HG03354 (cell line): Measurements from ENCODE around the gene SYCP2.

Source experiments
- ATAC-seq: cut with Tn5 transposase; IDR thresholded peaks from one replicate; pipeline ENCODE4 v1.9.1; 2021; ENCODE audit warnings: mild to moderate bottlenecking; ENCODE audit not compliant: unreplicated experiment, poor library complexity, severe bottlenecking

Gene SYCP2

DNA sequence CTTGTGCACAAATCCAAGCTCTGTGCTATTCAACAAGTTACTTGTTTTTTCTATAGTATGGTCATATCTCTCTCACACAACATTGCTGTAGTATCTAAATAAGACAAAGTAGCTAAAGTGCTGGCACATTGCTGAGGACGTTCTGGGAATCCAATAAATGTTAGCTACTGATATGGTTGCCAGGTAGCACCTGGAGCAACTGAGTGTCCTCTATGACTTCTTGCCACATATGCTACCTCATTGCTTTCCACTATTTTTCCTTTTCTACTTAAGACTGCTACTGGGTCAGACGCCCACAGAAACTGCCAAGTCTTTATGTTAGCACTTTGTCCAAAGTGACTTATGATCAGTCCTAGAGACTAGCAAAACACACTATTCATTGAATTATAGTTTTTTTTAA is 85.3 kb downstream of the SYCP2 start:
- ATAC-seq, result no peak

DNA sequence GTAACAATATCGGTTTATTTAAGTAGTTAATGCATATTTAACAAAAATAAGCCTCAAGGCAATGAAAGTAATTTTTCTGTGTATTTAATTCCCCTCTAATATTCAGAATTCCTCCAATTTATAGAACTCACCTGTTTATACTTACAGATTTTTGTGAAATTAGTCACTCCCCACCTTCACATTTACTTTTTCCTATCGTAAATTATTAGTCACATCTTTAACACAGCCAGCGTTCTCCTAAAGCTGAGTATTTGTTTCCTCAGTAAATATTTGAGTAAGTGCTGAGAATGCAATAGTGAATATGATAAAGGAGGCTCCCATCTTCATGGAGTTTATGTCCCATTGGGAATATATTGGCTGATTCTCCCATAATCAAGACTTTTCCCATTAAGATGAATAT is 88.0 kb downstream of the SYCP2 start:
- ATAC-seq, result no peak

DNA sequence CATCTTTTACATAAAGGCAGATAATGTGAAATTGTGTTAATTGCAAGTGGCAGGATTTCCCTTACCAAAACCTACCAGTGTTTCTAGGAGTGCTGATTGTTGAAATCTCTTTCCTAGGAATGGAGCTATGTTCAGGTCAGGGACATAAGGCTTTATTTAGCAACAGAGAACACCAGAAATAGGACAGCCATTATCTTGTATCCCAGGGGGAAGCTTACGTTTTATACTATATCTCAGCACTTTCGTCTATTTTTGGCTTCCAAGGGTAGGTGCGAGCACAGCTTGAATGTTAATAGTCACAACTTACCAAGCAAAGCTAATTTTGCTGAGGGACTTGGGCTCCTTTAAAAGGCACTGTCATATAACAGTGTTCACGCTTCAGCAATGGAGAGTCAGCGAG is 94.0 kb downstream of the SYCP2 start:
- ATAC-seq, result no peak

DNA sequence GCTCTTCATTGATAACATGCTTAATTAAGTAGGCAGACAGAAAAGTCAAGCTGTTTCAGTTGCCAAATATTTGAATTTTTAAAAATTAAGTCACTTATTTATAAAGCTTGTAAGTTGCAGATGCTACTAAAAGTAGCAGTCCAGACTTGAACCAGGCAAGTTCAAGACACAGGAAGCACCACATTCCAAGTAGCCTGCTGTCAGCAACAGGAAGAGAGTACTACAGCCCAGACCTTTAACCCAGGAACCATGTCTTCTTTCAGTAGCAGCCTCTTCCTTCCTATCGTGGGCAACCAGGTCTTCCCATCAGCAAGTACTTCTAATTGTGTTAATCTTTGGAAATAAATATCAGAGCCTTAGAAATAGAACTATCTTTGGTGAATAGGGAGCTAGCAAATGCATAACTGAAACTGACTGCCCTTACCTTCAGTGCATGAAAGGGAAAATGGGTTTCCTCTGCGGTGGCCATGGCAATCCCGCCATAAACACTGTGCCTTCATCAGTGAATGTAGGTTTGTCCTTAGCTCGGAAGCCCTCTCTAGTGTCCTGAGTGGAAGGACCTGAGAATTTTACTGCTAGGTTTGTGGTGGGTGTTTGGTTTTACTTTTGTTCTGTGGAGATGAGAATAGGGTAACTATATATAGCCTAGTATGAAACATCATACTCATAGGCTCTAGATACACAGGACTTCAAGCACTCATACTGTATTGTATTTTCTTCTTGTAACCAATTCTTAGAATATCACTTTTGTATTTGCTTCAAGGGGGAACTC is 95.6 kb downstream of the SYCP2 start:
- peak; percentile 59 for ATAC-seq

DNA sequence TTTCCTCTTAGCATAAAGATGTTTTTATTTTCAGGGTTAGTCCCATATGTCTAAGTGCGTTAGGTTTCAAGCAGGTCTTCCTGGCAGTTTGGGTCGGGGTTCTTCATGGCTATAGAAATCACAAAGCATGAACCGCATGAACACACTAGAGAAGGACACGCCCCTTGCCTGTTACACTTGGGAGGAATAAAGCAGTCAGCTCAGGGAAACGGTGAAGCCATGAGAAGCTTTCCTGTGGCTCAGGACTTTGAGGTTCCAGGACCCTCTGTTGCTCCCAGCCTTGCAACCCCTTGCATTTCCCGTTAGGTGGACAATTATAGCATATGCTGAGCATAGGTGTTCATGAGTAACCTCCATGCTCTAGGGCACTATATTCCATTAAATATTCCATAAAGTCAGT is 96.7 kb downstream of the SYCP2 start:
- no peak for ATAC-seq

DNA sequence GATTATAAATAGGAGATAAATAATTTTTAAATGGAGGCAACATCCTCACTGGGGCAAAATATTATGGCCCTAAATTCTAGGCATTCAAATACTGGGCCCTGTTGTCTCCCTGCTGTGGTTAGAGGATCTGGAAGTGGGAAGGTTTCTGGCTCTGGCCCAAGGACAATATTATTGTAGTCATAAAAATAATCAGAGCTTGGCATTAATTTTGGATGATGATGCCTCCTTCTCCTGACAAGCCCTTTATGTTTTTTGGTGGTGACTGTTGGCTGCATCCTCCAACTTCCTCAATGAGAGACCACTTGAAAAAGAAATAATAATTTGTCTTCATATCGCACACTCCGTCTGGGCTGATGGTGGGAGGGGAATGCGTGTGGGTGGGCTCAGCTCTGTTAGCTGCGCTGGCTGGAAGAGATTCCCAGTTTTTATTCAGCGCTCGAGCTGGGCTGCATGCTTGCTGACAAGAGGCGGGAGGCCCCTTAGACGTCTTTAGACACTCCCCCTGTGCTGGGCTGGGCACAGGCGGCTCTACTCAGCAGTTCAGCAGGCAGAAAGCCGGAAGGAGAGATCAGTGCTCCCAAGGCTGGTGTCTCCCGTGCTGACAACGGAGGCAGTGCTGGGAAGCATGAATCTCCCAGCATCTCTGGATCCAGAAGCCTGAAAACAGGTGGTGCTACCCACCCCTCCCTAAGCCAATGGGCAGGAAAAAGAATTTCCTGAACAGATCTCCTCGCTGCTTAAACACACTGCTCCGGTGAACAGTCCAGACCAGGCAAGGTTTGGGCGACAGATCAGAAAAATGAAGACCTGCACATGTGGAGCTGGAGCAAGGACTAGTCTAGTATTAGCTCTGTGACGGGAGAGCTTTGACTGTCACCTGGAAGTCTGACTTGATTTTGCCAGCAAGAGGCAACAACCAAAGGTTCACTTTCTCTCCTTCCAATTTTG is 97.7 kb downstream of the SYCP2 start:
- no peak for ATAC-seq

DNA sequence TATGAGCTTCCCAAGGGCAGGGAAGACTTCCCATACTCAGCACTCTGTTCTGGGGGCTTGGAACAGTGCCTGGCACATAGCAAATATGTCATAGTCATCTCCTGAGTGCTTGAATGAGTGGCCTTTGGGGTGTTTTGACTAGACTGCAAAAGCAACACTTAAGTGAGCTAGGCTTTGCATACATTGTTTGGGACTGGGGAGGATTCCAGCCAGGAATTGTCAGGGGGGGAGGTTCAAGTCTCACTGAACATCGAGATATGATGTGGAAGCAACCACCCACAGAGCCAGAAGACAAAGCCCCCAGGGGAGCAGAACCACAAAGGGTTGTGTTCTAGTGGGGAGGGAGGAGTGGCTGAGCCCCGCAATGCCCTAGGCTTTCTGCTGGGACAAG is 98.4 kb downstream of the SYCP2 start:
- no peak for ATAC-seq

DNA sequence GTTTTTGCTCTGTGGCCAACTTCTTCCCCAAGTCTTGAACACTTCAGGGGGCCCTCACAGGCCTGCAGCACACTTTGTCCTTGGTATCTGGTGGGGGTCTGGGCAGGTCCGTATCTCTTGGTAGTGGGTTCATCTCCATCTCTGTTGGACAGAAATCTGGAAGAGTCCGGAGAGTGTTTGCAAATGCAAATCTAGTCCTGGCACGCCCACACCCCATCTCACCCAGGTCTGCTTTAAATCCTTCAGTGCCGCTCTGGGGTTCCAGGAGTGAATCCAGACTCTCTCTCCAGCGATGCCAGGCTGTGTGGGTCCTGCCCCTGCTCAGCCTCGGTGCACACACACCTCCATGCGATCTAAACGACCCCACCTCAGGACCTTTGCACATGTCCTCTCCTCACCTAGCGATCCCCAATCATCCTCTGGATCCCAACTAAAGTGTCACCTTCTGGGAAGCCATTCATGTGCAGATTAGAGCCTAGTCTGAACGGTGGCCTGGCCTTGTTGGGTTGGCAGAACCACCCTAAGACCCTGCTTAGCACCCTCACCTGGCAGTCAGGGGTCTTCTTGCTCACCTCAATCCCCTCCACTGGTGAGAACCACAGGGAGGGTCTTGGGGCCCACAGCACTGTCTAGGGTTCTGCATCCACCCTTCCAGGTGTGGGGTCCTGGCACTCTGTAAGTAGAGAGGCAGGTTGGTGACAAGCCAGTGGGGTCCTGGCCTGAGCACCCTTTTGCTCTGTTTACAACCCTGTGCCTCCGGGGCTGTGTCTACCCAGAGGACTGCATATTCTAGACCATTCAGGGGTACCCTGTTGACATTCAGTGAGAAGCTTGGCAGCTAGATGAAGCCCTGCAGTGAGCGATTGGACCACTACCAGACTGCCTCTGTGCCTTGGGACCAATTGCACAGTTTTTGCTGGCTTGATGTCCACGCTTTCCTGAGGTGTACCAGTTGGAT is 100.8 kb downstream of the SYCP2 start:
- no peak for ATAC-seq

DNA sequence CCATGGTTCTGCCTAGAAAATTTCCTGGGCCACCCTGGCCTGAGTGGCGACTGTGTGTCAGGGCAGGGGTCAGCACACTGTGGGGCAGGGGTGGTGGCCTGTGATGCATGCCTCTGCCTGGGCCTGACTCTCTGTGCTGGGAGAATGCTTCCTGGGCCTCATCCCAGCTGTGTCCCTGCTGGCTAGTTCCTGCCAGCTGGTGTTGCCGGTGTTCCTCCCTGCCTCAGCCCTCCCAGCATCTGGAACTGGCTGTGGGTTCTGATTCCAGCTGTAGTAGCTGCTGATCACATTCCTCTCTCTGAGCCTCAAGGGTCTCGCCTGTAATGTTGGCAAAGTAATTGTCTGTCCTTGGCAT is 101.5 kb downstream of the SYCP2 start:
- no peak for ATAC-seq

DNA sequence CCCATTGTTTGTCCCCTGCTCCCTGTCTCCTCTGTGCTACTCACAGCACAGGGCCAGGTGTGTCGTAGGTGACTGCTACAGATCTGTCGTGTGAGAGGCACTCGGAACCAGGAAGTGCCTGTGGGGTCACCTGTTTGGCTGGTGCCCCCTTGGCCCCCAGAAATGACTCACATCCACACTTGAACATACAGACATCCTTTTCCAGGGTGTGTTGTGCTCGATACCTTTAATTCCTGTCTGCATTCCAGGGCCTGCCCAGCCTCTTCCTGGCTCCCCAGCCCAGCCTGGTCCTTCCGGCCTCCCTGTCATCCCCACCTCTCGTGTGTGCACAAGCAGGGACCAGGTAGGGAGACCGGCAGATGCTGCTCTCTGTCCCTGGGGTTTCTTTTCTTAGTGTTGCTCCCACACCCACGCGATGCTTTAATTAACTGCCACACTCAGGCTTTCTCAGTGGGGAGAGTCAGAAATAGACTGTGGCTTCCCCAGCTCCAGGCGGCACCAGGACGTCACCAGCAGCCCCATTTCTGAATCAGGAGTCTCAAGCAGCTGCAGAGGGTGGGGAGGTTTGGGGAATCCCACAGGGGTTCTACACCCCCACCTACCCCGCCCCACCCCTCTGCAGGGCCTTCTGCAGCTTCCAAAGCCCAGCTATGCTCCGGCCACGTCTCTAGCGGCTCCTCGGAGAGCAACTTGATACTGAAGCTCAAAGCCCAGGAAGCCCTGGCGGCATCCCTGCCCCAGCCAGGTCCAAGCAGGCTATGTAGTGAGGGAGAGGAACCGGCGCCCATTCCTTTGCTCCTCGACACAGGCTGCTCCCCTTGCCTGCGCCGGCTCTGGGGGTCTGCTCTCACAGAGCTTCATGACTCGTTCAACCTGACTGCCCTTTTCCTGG is 102.2 kb downstream of the SYCP2 start:
- ATAC-seq, result no peak

DNA sequence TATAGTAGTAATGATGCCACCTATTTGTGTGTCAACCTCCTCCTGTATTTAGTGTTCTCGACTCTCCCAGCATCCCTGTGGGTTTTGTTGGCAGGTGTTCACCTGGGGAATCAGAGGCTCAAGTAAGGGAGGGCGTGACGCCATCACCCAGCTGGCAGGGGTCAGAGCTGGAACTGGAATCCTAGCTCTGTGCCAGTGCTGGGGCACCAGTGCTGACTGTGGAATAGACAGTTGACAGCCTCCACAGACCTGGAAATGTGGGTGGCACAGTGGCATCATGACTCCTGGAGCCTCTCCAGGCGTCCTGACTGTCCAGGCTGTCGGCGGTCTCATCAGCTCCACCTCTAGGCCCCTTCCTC is 102.8 kb downstream of the SYCP2 start:
- ATAC-seq, result no peak

DNA sequence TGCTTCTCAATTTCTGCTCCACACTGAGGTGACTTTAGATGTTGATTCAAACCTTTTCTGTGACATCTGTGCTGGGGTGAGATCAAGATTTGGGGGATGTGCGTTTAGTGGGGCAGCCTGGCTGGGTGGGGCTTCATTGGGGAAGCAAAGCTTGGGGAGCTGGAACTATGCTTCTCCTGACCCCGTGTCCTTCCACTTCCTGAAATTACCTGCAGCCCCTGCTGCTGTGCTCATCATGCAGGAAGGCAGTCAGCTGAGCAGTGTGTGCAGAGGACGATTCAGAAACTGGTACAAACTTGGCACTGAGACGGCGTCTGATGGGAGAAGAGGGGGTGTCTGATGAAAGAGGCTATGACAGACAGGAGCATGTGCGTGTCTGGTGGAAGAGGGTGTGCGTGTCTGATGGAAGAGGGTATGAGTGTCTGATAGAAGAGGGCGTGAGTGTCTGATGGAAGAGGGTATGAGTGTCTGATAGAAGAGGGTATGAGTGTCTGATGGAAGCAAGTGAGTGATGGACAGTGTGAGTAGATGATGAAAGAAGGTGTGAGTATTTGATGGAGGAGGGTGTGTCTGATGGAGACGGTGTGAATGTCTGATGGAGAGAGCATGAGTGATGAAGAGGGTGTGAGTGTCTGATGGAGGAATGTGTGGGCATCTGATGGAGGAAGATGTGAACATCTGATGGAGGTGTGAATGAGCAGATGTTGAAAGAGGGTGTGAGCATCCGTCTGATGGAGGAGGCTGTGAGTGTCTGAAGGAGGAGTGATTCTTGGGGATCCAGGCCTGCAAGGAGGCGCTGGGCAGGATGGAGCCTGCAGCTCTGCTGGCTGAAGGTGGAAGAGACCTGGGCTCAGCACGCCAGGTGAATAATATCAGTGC is 103.4 kb downstream of the SYCP2 start:
- ATAC-seq, result no peak

DNA sequence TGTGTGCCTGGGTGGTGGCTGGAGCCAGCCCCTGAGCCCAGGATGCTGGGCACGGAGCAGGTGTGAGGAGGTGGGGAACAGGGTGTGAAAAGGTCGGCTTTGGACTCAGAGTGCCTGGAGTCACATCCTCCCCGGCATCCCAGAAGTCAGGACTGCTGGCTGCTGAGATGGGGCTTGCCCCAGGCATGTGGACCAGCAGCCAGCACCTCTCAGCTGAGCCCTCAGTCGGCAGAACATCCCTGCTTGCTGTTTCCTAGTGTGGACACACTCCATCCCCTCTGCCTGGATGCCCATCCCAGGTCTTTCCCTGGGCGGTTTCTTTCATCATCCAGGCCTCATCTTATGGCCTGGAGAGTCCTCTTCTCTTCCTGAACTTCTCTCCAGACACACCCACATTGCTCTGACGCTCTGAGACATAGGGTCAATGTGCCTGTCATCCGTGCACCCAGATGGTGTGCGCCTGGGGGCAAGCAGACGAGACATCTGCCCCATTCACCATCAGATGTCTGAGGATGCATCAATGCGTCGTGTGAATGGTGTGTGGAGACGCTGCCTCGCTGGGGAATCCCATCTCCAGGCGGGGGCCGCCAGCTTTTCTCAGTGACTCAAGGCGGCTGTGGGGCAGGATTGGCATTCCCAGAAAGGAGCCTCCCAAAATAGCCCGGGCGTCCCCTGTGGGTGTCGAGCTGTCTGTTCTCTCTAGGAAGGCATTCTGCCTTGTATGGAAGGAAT is 104.2 kb downstream of the SYCP2 start:
- ATAC-seq, result no peak

DNA sequence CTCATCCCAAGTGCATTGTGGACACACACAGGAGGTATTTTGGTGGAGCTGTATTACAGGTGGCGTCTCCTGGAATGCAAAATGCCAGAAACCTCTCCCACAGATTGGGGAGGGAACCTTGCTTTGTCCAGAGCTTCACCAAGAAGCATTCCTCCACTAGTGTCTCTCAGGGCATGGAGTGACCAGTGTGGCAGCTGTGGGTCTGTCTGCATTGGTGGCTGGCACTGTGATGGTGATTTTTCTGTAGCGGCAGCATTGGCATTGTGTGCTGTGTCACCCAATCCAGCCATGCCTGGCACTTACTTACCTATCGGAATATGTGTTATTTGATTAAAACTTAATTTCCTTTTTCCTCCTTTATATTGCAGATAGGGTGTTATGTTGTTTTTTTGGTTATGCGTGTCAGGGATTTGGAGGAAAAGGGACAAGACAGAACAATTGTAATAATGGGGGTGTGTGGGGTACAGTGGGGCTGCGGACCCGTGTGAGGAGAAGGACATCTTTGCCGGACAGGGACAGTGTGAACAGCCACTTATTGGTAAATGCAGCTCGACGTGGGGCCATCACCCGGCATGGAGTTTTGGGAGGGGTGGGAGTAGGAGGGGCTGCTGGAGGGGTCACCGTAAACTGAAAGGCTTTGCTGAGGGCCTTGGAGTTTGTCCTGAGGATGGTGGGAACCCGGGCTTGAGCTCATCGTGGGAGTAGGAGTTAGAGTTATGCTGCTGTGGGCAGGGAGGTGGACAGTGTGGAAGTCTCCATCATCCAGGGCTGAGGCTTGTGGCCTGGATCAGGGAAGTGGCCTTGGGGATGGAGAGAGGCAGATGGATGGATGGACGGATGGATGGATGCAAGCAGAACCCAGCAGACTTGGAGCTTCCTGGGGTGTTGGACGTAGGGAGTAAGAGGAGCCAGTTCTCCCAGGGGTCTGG is 105.0 kb downstream of the SYCP2 start:
- no peak for ATAC-seq

DNA sequence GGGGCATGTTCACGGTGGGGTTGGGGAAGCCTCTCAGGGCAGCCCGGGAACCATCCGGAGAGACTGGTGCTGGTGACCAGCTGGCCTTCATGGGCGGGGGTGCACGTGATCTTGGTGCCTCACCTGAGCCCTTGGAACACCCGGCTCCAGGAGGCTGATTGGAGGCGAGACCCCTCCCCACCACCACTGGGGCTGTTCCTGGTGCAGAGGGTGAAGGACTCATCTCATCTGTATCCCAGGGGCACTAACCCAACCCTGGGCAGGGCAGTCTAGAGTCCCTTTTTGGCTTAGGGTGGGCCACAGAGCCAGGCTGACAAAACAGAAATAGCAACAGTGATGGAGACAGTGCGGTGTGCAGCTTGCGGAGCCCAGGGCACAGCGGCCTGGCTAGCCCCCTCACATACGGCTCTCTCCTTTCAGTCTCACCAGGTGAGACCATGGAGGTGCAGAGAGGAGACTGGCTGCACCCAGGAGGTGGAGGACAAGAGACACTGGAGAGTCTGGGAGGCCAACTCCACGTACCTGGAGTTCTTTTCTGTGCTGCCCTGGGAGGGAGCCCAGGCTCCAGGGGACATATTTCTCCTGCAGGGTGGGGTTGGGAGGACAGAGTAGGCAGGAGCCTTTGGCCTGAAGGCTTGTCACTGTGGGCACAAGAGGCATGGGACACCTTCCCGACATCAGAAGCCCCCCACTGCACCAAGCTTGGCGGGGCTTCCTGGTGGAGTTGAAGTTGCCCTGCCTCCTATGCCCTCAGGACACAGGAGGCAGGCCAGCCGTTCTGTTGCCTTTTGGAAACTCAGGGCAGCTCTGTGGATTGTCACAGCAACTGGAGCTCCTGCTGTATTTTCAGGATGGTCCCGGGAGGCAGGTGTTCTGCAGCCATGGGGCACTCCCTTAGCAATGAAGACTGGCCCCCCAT is 106.0 kb downstream of the SYCP2 start:
- no peak for ATAC-seq
